ENCODE results near the gene LRPAP1.

- TF ChIP-seq CTCF (IDR thresholded peaks at IDR 0.05; ENCODE audit: poor library complexity) (no peak), EZH2 (IDR thresholded peaks at IDR 0.05; ENCODE audit: borderline replicate concordance) (no peak)
These were observed 36.8 kb downstream of the LRPAP1 start for GRCh38 chr4:3495204-3495975.
